Esophagus (tissue), 2 donors: Measurements from ENCODE around the gene SPAG16. TPM values are rescaled to one million over a fixed set of nuclear protein-coding genes. Genes with fewer than 3 reads are reported as not detected.

ENCODE experiments used
- H3K27ac ChIP-seq, 2 donors: one replicate each; pipeline ENCODE4 v1.5.1; 2013; ENCODE audit warnings: low read depth in 2 of 2, mild to moderate bottlenecking in 2 of 2, inconsistent platforms in 1 of 2, low read length in 1 of 2, moderate library complexity in 1 of 2
- H3K27me3 ChIP-seq, 2 donors: one replicate each; pipeline ENCODE4 v1.6.1; 2013; ENCODE audit warnings: low read length in 2 of 2, control low read depth in 1 of 2, mild to moderate bottlenecking in 1 of 2; ENCODE audit not compliant: insufficient read depth in 2 of 2, control insufficient read depth in 1 of 2
- H3K36me3 ChIP-seq, 2 donors: one replicate each; pipeline ENCODE4 v1.6.1; 2013; ENCODE audit warnings: low read length in 1 of 2; ENCODE audit not compliant: control insufficient read depth in 2 of 2, insufficient read depth in 2 of 2
- H3K4me1 ChIP-seq, 2 donors: one replicate each; pipeline ENCODE4 v1.6.1; 2013; ENCODE audit warnings: low read length in 1 of 2; ENCODE audit not compliant: control insufficient read depth in 2 of 2, insufficient read depth in 2 of 2
- H3K4me3 ChIP-seq, 2 donors: one replicate each; pipeline ENCODE4 v1.5.1; 2013; ENCODE audit warnings: low read length in 2 of 2, mild to moderate bottlenecking in 2 of 2, low read depth in 1 of 2, moderate library complexity in 1 of 2
- H3K9me3 ChIP-seq, 2 donors: one replicate each; pipeline ENCODE4 v1.6.1; 2013; ENCODE audit warnings: mild to moderate bottlenecking in 2 of 2, low read depth in 1 of 2, low read length in 1 of 2, moderate library complexity in 1 of 2; ENCODE audit not compliant: control insufficient read depth in 2 of 2, insufficient read depth in 1 of 2
- WGBS, 2 donors: extraction: QIAGEN DNeasy Blood & Tissue Kit; methylation state at CpG; one replicate each; pipeline ENCODE4 v1.1.7; 2013; 5-methylcytosine and 5-hydroxymethylcytosine counted together
- polyA plus RNA-seq, 2 donors: library from polyadenylated mRNA; stranded (reverse); fragments of 200-250 nt; gene quantifications; one replicate each; pipeline ENCODE4 v1.2.3, GENCODE V29; 2013
- donor health status: healthy with polysubstance abuse.
- donor health status: Bipolar disorder and iron deficiency.

SPAG16 gene
- polyA plus RNA-seq, 2 donors = 20.4 to 21.2 TPM

GRCh38 chr2:214156971-214157370, 872.7 kb downstream of the SPAG16 start:
- no peaks in the 10 kb centered on the region for H3K4me1 ChIP-seq
- no peak overlapping the region for H3K4me3 ChIP-seq
- 87 to 90% methylated on average over 1 of the region's 1 CpG for WGBS, 2 donors
- H3K36me3 ChIP-seq = no peaks in the 10 kb centered on the region
- no peak overlapping the region for H3K27ac ChIP-seq
- H3K9me3 ChIP-seq = no peaks in the 10 kb centered on the region
- no peaks in the 10 kb centered on the region for H3K27me3 ChIP-seq

- H3K9me3 ChIP-seq = no peaks in the 10 kb centered on the region
- no peak overlapping the region for H3K4me3 ChIP-seq
- no peaks in the 10 kb centered on the region for H3K27me3 ChIP-seq
- H3K4me1 ChIP-seq = no peaks in the 10 kb centered on the region
- no peaks in the 10 kb centered on the region for H3K36me3 ChIP-seq
- WGBS, 2 donors = 91 to 98% methylated on average over 1 of the region's 1 CpG
- H3K27ac ChIP-seq = no peak overlapping the region
Observed at GRCh38 chr2:214158851-214159250, 874.6 kb downstream of the SPAG16 start.

GRCh38 chr2:214169281-214169680, 885.0 kb downstream of the SPAG16 start:
- Histone ChIP-seq H3K36me3 (no peaks in the 10 kb centered on the region), H3K9me3 (no peaks in the 10 kb centered on the region), H3K27me3 (no peaks in the 10 kb centered on the region), H3K4me1 (no peaks in the 10 kb centered on the region), H3K4me3 (no peak overlapping the region), H3K27ac (no peak overlapping the region)
- WGBS, 2 donors = 73 to 76% methylated on average over 5 of the region's 5 CpGs

GRCh38 chr2:214169736-214170135, 885.5 kb downstream of the SPAG16 start:
- 49 to 52% methylated on average over 2 of the region's 2 CpGs for WGBS, 2 donors
- Histone ChIP-seq H3K36me3 (no peaks in the 10 kb centered on the region), H3K4me1 (no peaks in the 10 kb centered on the region), H3K4me3 (no peak overlapping the region), H3K27ac (no peak overlapping the region), H3K9me3 (no peaks in the 10 kb centered on the region), H3K27me3 (no peaks in the 10 kb centered on the region)

GRCh38 chr2:214174563-214174962, 890.3 kb downstream of the SPAG16 start:
- no peaks in the 10 kb centered on the region for H3K9me3 ChIP-seq
- WGBS, 2 donors = 25 to 35% methylated on average over 1 of the region's 1 CpG
- no peaks in the 10 kb centered on the region for H3K27me3 ChIP-seq
- no peak overlapping the region for H3K4me3 ChIP-seq
- H3K27ac ChIP-seq = no peak overlapping the region
- H3K4me1 ChIP-seq = no peaks in the 10 kb centered on the region
- no peaks in the 10 kb centered on the region for H3K36me3 ChIP-seq

GRCh38 chr2:214180071-214180470, 895.8 kb downstream of the SPAG16 start:
- H3K27ac ChIP-seq = no peak overlapping the region
- no peaks in the 10 kb centered on the region for H3K27me3 ChIP-seq
- no peaks in the 10 kb centered on the region for H3K4me1 ChIP-seq
- H3K36me3 ChIP-seq = no peaks in the 10 kb centered on the region
- H3K9me3 ChIP-seq = no peaks in the 10 kb centered on the region
- no peak overlapping the region for H3K4me3 ChIP-seq
- 82 to 93% methylated on average over 1 of the region's 1 CpG for WGBS, 2 donors

- WGBS, 2 donors = 67 to 68% methylated on average over 3 of the region's 3 CpGs
- Histone ChIP-seq H3K4me3 (no peak overlapping the region), H3K36me3 (no peaks in the 10 kb centered on the region), H3K27me3 (no peaks in the 10 kb centered on the region), H3K4me1 (no peaks in the 10 kb centered on the region), H3K27ac (no peak overlapping the region), H3K9me3 (no peaks in the 10 kb centered on the region)
Observed at GRCh38 chr2:214180686-214181085, 896.4 kb downstream of the SPAG16 start.

- H3K27me3 ChIP-seq = no peaks in the 10 kb centered on the region
- no peaks in the 10 kb centered on the region for H3K36me3 ChIP-seq
- no peak overlapping the region for H3K27ac ChIP-seq
- H3K4me1 ChIP-seq = no peaks in the 10 kb centered on the region
- no peak overlapping the region for H3K4me3 ChIP-seq
- no peaks in the 10 kb centered on the region for H3K9me3 ChIP-seq
- 49 to 74% methylated on average over 2 of the region's 2 CpGs for WGBS, 2 donors
Observed at GRCh38 chr2:214184461-214184860, 900.2 kb downstream of the SPAG16 start.

- 86 to 87% methylated on average over 2 of the region's 2 CpGs for WGBS, 2 donors
Observed at GRCh38 chr2:214185546-214185945, 901.3 kb downstream of the SPAG16 start.

GRCh38 chr2:214192711-214193110, 908.4 kb downstream of the SPAG16 start:
- no peak overlapping the region for H3K27ac ChIP-seq
- H3K4me1 ChIP-seq = no peaks in the 10 kb centered on the region
- 86 to 91% methylated on average over 3 of the region's 3 CpGs for WGBS, 2 donors

More at GRCh38 chr2:214185546-214185945, 901.3 kb downstream of the SPAG16 start:
- Histone ChIP-seq H3K4me1 (no peaks in the 10 kb centered on the region), H3K36me3 (no peaks in the 10 kb centered on the region), H3K4me3 (no peak overlapping the region), H3K9me3 (no peaks in the 10 kb centered on the region), H3K27ac (no peak overlapping the region), H3K27me3 (no peaks in the 10 kb centered on the region)

More at GRCh38 chr2:214192711-214193110, 908.4 kb downstream of the SPAG16 start:
- Histone ChIP-seq H3K4me3 (no peak overlapping the region), H3K9me3 (no peaks in the 10 kb centered on the region), H3K27me3 (no peaks in the 10 kb centered on the region), H3K36me3 (no peaks in the 10 kb centered on the region)
